Neural progenitor cell (in vitro differentiated cells): ENCODE results near the gene SLC35G1. TPM values are rescaled to one million over a fixed set of nuclear protein-coding genes. Genes with fewer than 3 reads are reported as not detected.

Source experiments
- DNase-seq: peaks from one replicate; pipeline ENCODE4 v3.0.0-alpha.2; 2016; ENCODE audit warnings: low spot score
- H2AFZ ChIP-seq: fragments of 200-600 bp; sonication (generic); replicated peaks from 2 replicates; pipeline ENCODE4 v1.6.1; 2016; ENCODE audit warnings: antibody characterized with exemption
- H3F3A ChIP-seq: fragments of 200-600 bp; sonication (generic); 2 replicates; pipeline ENCODE4 v1.6.1; 2016; ENCODE audit warnings: antibody characterized with exemption, low read depth
- H3K27ac ChIP-seq: fragments of 200-600 bp; sonication (generic); 2 replicates; pipeline ENCODE4 v1.5.1; 2016; ENCODE audit warnings: mild to moderate bottlenecking
- H3K27me3 ChIP-seq: fragments of 200-600 bp; sonication (generic); 2 replicates; pipeline ENCODE4 v1.6.1; 2016; ENCODE audit warnings: mild to moderate bottlenecking, moderate library complexity
- H3K36me3 ChIP-seq: fragments of 200-600 bp; sonication (generic); 2 replicates; pipeline ENCODE4 v1.5.1; 2016
- H3K4me1 ChIP-seq: fragments of 200-600 bp; sonication (generic); 2 replicates; pipeline ENCODE4 v1.6.1; 2016; ENCODE audit warnings: mixed run types
- H3K4me2 ChIP-seq: fragments of 200-600 bp; sonication (generic); 2 replicates; pipeline ENCODE4 v1.6.1; 2016
- H3K4me3 ChIP-seq: fragments of 200-600 bp; sonication (generic); 2 replicates; pipeline ENCODE4 v1.5.1; 2016
- H3K79me2 ChIP-seq: fragments of 200-600 bp; sonication (generic); 2 replicates; pipeline ENCODE4 v1.6.1; 2016; ENCODE audit warnings: low read depth
- H3K9ac ChIP-seq: fragments of 200-600 bp; sonication (generic); 2 replicates; pipeline ENCODE4 v1.6.1; 2016
- H3K9me3 ChIP-seq: fragments of 200-600 bp; sonication (generic); 2 replicates; pipeline ENCODE4 v1.5.1; 2016; ENCODE audit warnings: low read depth
- H4K20me1 ChIP-seq: fragments of 200-600 bp; sonication (generic); 2 replicates; pipeline ENCODE4 v1.6.1; 2016; ENCODE audit warnings: low read depth
- H3K27ac Mint-ChIP-seq: 3 replicates; pipeline ENCODE4 v1.8.0; 2021; ENCODE audit warnings: mixed read lengths
- H3K27me3 Mint-ChIP-seq: 2 replicates; pipeline ENCODE4 v1.8.0; 2022; ENCODE audit warnings: low read depth, mild to moderate bottlenecking, inconsistent platforms, moderate library complexity, mixed read lengths; ENCODE audit not compliant: insufficient read depth
- H3K36me3 Mint-ChIP-seq: 3 replicates; pipeline ENCODE4 v1.8.0; 2021; ENCODE audit warnings: mixed read lengths
- H3K4me1 Mint-ChIP-seq: 3 replicates; pipeline ENCODE4 v1.8.0; 2021; ENCODE audit warnings: mixed read lengths
- H3K4me3 Mint-ChIP-seq: 3 replicates; pipeline ENCODE4 v1.8.0; 2021; ENCODE audit warnings: mild to moderate bottlenecking, moderate library complexity, mixed read lengths
- H3K9me3 Mint-ChIP-seq: 3 replicates; pipeline ENCODE4 v1.8.0; 2020; ENCODE audit warnings: mixed read lengths
- EZH2 ChIP-seq: fragments of 200-600 bp; sonication (generic); IDR thresholded peaks from 2 replicates; pipeline ENCODE4 v1.6.1; 2017; ENCODE audit warnings: antibody characterized with exemption, mild to moderate bottlenecking, moderate library complexity
- EZH2phosphoT487 ChIP-seq: fragments of 200-600 bp; sonication (generic); IDR thresholded peaks from 2 replicates; pipeline ENCODE4 v1.6.1; 2017; ENCODE audit warnings: antibody characterized with exemption
- total RNA-seq: library from RNA; depleted of rRNA; stranded (reverse); fragments of >200 nt; gene quantifications from 2 replicates; pipeline ENCODE4 v1.2.3, GENCODE V29; 2015; ENCODE audit warnings: low replicate concordance
- TF ChIP-seq, protein P1 (sequence below): fragments of 200-600 bp; sonication (generic); IDR thresholded peaks from 2 replicates; pipeline ENCODE4 v1.5.1; 2017; ENCODE audit warnings: antibody characterized with exemption, mild to moderate bottlenecking

SLC35G1 gene
- total RNA-seq, 1 donor from 2014 or later = 14.6 TPM

DNA sequence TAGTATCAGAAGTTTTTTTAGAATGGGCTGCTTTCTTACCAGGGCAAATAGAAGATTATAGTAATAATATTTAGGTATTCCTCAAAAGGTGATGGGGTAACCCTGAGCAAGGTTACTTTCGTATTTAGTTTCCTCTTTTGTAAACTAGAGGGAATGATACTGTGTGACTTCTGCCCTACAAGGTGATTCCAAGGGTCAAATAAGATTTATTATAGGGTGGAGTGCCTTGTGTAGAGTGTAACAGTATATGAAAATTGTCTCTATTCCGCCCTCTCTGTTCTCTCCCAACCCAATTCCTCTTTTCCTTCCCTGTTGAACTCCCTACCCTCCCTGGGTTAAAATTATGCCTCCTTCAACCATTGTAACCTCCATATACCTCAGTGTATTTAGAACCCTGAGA, 5.3 kb downstream of the SLC35G1 start:
- H3K36me3 Mint-ChIP-seq = peaks cover 23% of the 10 kb centered on the region
- H3K4me3 Mint-ChIP-seq = no peak overlapping the region

DNA sequence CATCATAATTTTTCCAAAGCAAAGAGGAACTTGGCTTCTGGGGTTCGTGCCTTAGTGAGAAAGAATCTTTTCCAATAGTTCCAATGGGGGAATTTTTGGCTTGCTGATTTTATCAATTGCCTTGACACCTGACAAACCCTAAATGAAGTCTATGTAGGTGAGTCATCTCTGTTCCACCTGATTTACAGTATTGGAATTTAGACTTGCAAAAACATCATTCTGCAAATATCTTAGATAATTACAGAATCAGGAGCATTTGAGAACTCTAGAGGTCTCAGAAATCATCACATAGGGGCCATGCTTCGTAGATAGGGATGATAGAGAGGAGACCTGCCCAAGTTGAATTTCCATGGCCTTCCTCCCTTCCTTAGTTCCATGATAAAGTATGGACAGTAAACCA, 9.3 kb downstream of the SLC35G1 start:
- Histone ChIP-seq H3K27ac (no peak overlapping the region), H3F3A (no peaks in the 10 kb centered on the region), H2AFZ (no peak overlapping the region), H3K4me1 (peaks cover 5% of the 10 kb centered on the region), H3K79me2 (peaks cover 16% of the 10 kb centered on the region), H3K9me3 (no peaks in the 10 kb centered on the region), H3K4me3 (no peak overlapping the region), H3K4me2 (no peak overlapping the region), H3K36me3 (peaks cover 4% of the 10 kb centered on the region), H4K20me1 (peaks cover 4% of the 10 kb centered on the region), H3K27me3 (no peaks in the 10 kb centered on the region), H3K9ac (no peak overlapping the region)
- no peak for TF ChIP-seq EZH2
- no peak for TF ChIP-seq EZH2phosphoT487
- TF ChIP-seq, protein P1, sequence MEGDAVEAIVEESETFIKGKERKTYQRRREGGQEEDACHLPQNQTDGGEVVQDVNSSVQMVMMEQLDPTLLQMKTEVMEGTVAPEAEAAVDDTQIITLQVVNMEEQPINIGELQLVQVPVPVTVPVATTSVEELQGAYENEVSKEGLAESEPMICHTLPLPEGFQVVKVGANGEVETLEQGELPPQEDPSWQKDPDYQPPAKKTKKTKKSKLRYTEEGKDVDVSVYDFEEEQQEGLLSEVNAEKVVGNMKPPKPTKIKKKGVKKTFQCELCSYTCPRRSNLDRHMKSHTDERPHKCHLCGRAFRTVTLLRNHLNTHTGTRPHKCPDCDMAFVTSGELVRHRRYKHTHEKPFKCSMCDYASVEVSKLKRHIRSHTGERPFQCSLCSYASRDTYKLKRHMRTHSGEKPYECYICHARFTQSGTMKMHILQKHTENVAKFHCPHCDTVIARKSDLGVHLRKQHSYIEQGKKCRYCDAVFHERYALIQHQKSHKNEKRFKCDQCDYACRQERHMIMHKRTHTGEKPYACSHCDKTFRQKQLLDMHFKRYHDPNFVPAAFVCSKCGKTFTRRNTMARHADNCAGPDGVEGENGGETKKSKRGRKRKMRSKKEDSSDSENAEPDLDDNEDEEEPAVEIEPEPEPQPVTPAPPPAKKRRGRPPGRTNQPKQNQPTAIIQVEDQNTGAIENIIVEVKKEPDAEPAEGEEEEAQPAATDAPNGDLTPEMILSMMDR = no peak
- Mint-ChIP-seq H3K9me3 (no peaks in the 10 kb centered on the region), H3K27ac (no peak overlapping the region), H3K36me3 (peaks cover 24% of the 10 kb centered on the region), H3K4me1 (no peaks in the 10 kb centered on the region), H3K27me3 (no peaks in the 10 kb centered on the region), H3K4me3 (no peak overlapping the region)
- no peak for DNase-seq

More for the DNA sequence above, 5.3 kb downstream of the SLC35G1 start:
- DNase-seq = no peak
- H3K27ac ChIP-seq = no peak overlapping the region
- no peaks in the 10 kb centered on the region for H3K27me3 Mint-ChIP-seq
- H3K4me1 ChIP-seq = peaks cover 30% of the 10 kb centered on the region
- H4K20me1 ChIP-seq = peaks cover under 1% of the 10 kb centered on the region
- H3K4me2 ChIP-seq = no peak overlapping the region
- no peak overlapping the region for H2AFZ ChIP-seq
- TF ChIP-seq, protein P1 = no peak
- TF ChIP-seq EZH2 (no peak), EZH2phosphoT487 (no peak)
- no peaks in the 10 kb centered on the region for H3K9me3 Mint-ChIP-seq
- H3K27me3 ChIP-seq = peaks cover 18% of the 10 kb centered on the region
- H3K36me3 ChIP-seq = peaks cover 4% of the 10 kb centered on the region
- H3K4me1 Mint-ChIP-seq = peaks cover 30% of the 10 kb centered on the region
- H3F3A ChIP-seq = peaks cover 24% of the 10 kb centered on the region
- H3K9me3 ChIP-seq = no peaks in the 10 kb centered on the region
- H3K27ac Mint-ChIP-seq = no peak overlapping the region
- H3K79me2 ChIP-seq = peaks cover 39% of the 10 kb centered on the region
- H3K4me3 ChIP-seq = no peak overlapping the region
- no peak overlapping the region for H3K9ac ChIP-seq

DNA sequence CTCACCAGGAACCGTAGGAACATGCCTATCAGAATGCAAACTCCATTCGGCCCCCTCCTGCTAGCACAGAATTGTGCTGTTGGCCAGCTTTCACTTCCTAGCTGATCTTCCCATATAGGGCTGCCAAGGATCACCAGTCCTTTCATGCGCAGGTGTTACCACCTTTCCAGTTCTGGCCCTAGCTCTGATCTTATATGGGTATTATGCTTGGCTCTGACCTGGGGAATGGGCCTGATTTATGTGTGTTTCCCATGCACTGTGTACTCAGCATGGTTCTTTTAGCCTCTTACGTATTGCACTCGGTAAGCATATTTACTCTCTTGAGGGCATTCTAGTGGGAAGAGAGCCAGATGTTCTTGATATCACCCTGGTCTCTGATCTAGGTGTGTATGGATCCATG, 11.1 kb downstream of the SLC35G1 start:
- H3K9me3 Mint-ChIP-seq = no peaks in the 10 kb centered on the region

More for the DNA sequence above, 11.1 kb downstream of the SLC35G1 start:
- Histone ChIP-seq H4K20me1 (peaks cover 4% of the 10 kb centered on the region), H2AFZ (no peak overlapping the region), H3F3A (no peaks in the 10 kb centered on the region), H3K27ac (no peak overlapping the region), H3K36me3 (peaks cover 4% of the 10 kb centered on the region), H3K4me2 (no peak overlapping the region), H3K4me1 (peaks cover 5% of the 10 kb centered on the region), H3K9ac (no peak overlapping the region), H3K4me3 (no peak overlapping the region), H3K79me2 (peaks cover 16% of the 10 kb centered on the region), H3K9me3 (no peaks in the 10 kb centered on the region), H3K27me3 (no peaks in the 10 kb centered on the region)
- TF ChIP-seq EZH2phosphoT487 (no peak), EZH2 (no peak)
- TF ChIP-seq, protein P1 = no peak
- Mint-ChIP-seq H3K27ac (no peak overlapping the region), H3K36me3 (peaks cover 23% of the 10 kb centered on the region), H3K4me3 (no peak overlapping the region), H3K4me1 (no peaks in the 10 kb centered on the region), H3K27me3 (no peaks in the 10 kb centered on the region)
- no peak for DNase-seq
